Dermis blood vessel endothelial cell (primary cell): ENCODE data around the gene TLE3. TPM values are rescaled to one million over a fixed set of nuclear protein-coding genes. Genes with fewer than 3 reads are reported as not detected.

Experiments
- DNase-seq: peaks from one replicate; pipeline ENCODE4 v3.0.0; 2010
- total RNA-seq: library from RNA; depleted of rRNA; stranded (reverse); fragments of >200 nt; gene quantifications from 2 replicates; pipeline ENCODE4 v1.2.3, GENCODE V29; 2014

TLE3 gene
- total RNA-seq, 1 donor from 2014 or later: 25.4 TPM

GRCh38 chr15:70098461-70099166 lies 897 bp upstream of the TLE3 start:
- DNase-seq: peak; percentile 43

GRCh38 chr15:70098153-70098460 lies 390 bp upstream of the TLE3 start:
- DNase-seq: no peak

- DNase-seq: no peak
These were observed 725 bp downstream of the TLE3 start for GRCh38 chr15:70097063-70097320.

- DNase-seq: peak; percentile 72
These were observed 1.3 kb downstream of the TLE3 start for GRCh38 chr15:70096215-70097062.

- peak; percentile 35 for DNase-seq
These were observed 2.1 kb downstream of the TLE3 start for GRCh38 chr15:70095408-70096214.

- peak; percentile 27 for DNase-seq
These were observed 2.9 kb downstream of the TLE3 start for GRCh38 chr15:70094690-70095311.

- peak; percentile 59 for DNase-seq
These were observed 4.0 kb downstream of the TLE3 start for GRCh38 chr15:70093481-70094319.

- DNase-seq: peak; percentile 32
These were observed 4.6 kb downstream of the TLE3 start for GRCh38 chr15:70093070-70093469.

GRCh38 chr15:70092464-70093027 lies 5.2 kb downstream of the TLE3 start:
- DNase-seq: no peak

GRCh38 chr15:70091726-70092463 lies 5.8 kb downstream of the TLE3 start:
- DNase-seq: peak; percentile 8

- DNase-seq: no peak
These were observed 7.1 kb downstream of the TLE3 start for GRCh38 chr15:70090436-70091296.

GRCh38 chr15:70089692-70089971 lies 8.1 kb downstream of the TLE3 start:
- DNase-seq: no peak

GRCh38 chr15:70088887-70089691 lies 8.6 kb downstream of the TLE3 start:
- DNase-seq: no peak

- no peak for DNase-seq
These were observed 9.3 kb downstream of the TLE3 start for GRCh38 chr15:70088455-70088854.

GRCh38 chr15:70087708-70088352 lies 9.9 kb downstream of the TLE3 start:
- DNase-seq: no peak

GRCh38 chr15:70086636-70087035 lies 11.1 kb downstream of the TLE3 start:
- DNase-seq: no peak

GRCh38 chr15:70084461-70084860 lies 13.3 kb downstream of the TLE3 start:
- no peak for DNase-seq

GRCh38 chr15:70083946-70084345 lies 13.8 kb downstream of the TLE3 start:
- DNase-seq: no peak

GRCh38 chr15:70083418-70083817 lies 14.3 kb downstream of the TLE3 start:
- no peak for DNase-seq
